Measurements from ENCODE around the gene FRYL.
A peak's percentile ranks its signal among the peaks of the same experiment; 100 is the strongest.

FRYL gene

DNA sequence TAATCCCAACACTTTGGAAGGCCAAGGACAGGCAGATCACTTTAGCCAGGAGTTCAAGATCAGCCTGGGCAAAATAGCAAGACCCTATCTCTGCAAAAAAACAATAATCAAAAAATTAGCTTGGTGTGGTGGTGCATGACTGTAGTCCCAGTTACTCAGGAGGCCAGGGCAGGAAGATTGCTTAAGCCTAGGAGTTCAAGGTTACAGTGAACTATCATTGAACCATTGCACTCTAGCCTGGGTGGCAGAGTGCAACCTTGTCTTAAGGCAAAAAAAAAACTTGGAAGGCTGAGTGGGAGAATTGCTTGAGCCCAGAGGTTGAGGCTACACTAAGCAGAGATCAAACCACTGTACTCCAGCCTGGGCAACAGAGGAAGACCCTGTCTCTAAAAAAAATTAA is 5.2 kb upstream of the FRYL start:
- Histone ChIP-seq H3K9ac (no peak overlapping the region), H3K27me3 (no peaks in the 10 kb centered on the region), H3K4me3 (no peak overlapping the region), H3K4me1 (peaks cover 8% of the 10 kb centered on the region), H3K27ac (no peak overlapping the region), H3K9me3 (no peaks in the 10 kb centered on the region), H3K36me3 (no peaks in the 10 kb centered on the region), H4K20me1 (no peaks in the 10 kb centered on the region), H3K4me2 (no peak overlapping the region)
- no peak for TF ChIP-seq Cebpa-rat (IDR thresholded peaks at IDR 0.05)

DNA sequence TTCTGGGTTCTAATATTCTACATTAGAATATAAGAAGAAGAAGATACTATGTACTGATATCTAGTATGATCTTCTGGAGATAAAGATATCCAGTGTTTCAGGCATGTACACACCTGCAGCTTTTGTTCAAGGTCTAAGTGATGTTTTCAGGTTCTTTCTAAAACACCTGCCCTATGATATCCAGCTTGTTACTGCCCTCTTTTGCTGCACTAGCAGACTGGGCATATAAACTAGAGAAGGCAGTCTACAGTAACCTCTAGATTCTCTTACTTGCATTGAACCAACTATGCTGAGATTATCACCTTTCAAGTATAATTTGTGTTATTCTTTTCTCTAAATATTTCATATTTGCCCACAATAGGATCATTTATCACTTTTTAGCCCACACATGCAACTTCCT is 1.9 kb upstream of the FRYL start:
- Histone ChIP-seq H3K9ac (no peak overlapping the region), H3K4me3 (no peak overlapping the region), H3K36me3 (no peaks in the 10 kb centered on the region), H3K4me1 (peaks cover 21% of the 10 kb centered on the region), H3K9me3 (no peaks in the 10 kb centered on the region), H3K27ac (no peak overlapping the region), H3K4me2 (no peak overlapping the region), H3K27me3 (no peaks in the 10 kb centered on the region), H4K20me1 (peaks cover 28% of the 10 kb centered on the region)
- TF ChIP-seq Cebpa-rat (IDR thresholded peaks at IDR 0.05), result no peak

DNA sequence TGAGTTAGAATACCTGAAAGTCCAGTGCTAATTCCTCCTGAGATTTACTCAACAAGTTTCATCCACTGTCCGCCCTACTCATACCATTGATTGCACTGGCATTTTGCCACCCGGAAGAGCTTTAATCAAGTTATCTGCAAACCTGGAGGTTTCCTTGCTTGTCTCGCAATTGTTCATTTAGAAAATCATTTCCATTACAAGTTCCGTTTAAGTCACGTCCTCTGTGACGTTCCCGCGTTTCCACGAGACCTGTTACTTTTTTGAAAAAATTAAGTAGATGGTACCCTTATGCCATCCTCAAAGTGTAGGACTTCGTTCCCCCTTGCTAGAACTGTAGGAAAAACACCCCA is 761 bp upstream of the FRYL start:
- Histone ChIP-seq H3K4me2 (peak overlapping the region; percentile 76), H3K27ac (peak overlapping the region; percentile 70), H3K9me3 (no peaks in the 10 kb centered on the region), H3K4me1 (peaks cover 32% of the 10 kb centered on the region), H4K20me1 (peaks cover 39% of the 10 kb centered on the region), H3K4me3 (peak overlapping the region; percentile 100), H3K27me3 (no peaks in the 10 kb centered on the region), H3K9ac (peak overlapping the region; percentile 81), H3K36me3 (no peaks in the 10 kb centered on the region)
- TF ChIP-seq Cebpa-rat (IDR thresholded peaks at IDR 0.05), result no peak

DNA sequence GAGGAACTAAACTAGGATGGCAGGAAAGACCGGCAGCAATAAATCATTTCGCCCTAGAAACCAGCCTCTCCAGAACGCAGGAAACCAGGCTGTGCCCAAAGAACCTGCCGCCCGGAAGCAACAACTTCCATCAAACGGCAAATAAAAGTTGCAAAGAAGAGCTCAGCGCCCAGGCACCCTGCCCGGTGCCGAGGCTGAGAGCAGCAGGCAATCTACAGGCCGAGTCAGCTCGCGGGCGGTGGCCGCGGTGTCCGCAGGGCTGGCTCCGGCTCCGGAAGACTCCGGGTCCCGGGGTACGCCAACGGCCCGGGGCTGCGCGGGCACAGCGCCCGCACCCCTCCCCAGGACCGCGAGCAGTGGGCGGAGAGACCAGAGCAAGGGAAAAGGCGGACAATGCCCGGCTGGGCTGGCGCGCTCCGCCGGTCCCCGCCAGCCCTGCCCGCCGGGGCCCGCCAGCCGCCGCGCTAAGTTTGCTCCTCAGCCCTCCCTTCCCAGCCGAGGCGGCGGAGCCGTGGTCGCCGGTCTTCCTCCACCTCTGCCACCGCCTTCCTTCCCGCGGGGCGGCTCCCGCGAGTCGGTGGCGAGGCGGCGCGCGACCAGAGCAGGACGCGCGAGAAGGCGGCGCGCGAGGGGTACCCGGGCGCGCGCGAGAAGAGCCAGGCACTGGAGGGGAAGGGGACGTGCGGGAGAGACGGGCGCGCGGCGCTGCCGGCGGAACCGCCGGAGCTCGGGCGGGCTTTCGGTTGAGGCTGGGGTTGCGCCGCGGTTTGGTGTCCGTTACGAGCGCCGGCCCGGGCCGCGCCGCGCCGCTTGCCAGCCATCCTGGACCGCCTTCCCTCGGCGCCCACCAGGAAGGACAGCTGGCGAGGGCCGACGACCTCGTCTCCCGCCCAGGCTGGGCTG is 733 bp downstream of the FRYL start:
- Histone ChIP-seq H3K27me3 (no peaks in the 10 kb centered on the region), H3K4me1 (peaks cover 47% of the 10 kb centered on the region), H3K27ac (peak overlapping the region; percentile 97), H3K36me3 (no peaks in the 10 kb centered on the region), H4K20me1 (peaks cover 54% of the 10 kb centered on the region), H3K4me3 (peak overlapping the region; percentile 100), H3K9me3 (no peaks in the 10 kb centered on the region), H3K9ac (peak overlapping the region; percentile 97), H3K4me2 (peak overlapping the region; percentile 94)
- no peak for TF ChIP-seq Cebpa-rat (IDR thresholded peaks at IDR 0.05)

DNA sequence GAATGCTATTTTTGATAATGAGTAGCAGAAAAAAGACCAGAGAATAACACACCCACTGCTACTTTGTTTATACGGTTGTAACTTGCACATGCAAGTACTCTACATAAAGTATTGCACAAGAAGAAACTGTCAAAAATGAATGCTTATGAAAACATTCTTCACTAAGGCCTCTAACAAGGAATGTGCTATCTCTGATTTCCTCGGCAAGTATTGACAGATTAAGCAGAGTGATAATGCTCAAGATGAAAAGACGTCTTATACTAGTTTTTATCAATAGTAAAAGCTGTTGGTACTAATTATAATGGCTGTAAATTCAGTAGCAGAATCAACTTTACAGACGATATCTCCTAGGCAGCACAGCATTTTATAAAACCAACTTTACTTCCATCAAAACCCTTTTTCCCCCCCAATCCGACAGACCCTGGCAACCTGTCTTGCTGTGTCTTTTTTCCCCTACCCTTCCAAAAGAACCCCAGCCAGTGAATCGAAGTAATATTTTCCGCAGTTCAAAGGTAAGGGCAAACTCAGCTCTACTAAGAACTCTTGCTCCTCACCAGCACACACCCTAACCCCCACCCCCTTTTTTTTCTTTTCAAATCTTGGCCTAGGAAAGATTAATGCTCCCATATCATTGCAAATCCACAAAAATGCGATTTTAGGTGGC is 1.5 kb downstream of the FRYL start:
- peak; percentile 38; the same call in 1 of the 2 replicates for TF ChIP-seq Cebpa-rat (IDR thresholded peaks at IDR 0.05)
- no peaks in the 10 kb centered on the region for H3K27me3 ChIP-seq
- H3K9ac ChIP-seq, result peak overlapping the region; percentile 97
- H3K36me3 ChIP-seq, result peaks cover 3% of the 10 kb centered on the region
- H3K27ac ChIP-seq, result peak overlapping the region; percentile 97
- H4K20me1 ChIP-seq, result peaks cover 59% of the 10 kb centered on the region
- peak overlapping the region; percentile 94 for H3K4me2 ChIP-seq
- H3K4me1 ChIP-seq, result peaks cover 53% of the 10 kb centered on the region
- peaks cover 2% of the 10 kb centered on the region; the same call in 1 of the 2 replicates for H3K9me3 ChIP-seq
- H3K4me3 ChIP-seq, result peak overlapping the region; percentile 100

DNA sequence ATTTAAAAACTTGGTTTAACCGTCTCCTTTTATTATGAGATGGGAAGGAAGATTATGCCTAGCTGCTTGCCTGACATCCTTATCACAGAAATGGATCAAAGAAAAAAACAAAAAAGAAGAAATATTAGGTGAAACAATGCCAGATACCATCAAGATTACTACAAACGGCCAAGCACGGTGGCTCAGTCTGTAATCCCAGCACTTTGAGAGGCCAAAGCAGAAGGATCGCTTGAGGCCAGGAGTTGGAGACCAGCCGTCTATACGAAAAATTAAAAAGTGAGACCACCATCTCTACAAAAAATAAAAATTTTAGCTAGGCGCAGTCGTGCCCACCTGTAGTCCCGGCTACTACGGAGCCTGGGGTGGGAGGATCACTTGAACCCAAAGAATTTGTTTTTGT is 2.3 kb downstream of the FRYL start:
- Histone ChIP-seq H3K9me3 (peaks cover 4% of the 10 kb centered on the region; the same call in 1 of the 2 replicates), H3K9ac (peak overlapping the region; percentile 97), H3K4me1 (peaks cover 55% of the 10 kb centered on the region), H3K4me3 (peak overlapping the region; percentile 100), H3K27me3 (no peaks in the 10 kb centered on the region), H3K27ac (peak overlapping the region; percentile 97), H3K36me3 (peaks cover 5% of the 10 kb centered on the region), H4K20me1 (peaks cover 64% of the 10 kb centered on the region), H3K4me2 (peak overlapping the region; percentile 94)
- TF ChIP-seq Cebpa-rat (IDR thresholded peaks at IDR 0.05), result no peak

DNA sequence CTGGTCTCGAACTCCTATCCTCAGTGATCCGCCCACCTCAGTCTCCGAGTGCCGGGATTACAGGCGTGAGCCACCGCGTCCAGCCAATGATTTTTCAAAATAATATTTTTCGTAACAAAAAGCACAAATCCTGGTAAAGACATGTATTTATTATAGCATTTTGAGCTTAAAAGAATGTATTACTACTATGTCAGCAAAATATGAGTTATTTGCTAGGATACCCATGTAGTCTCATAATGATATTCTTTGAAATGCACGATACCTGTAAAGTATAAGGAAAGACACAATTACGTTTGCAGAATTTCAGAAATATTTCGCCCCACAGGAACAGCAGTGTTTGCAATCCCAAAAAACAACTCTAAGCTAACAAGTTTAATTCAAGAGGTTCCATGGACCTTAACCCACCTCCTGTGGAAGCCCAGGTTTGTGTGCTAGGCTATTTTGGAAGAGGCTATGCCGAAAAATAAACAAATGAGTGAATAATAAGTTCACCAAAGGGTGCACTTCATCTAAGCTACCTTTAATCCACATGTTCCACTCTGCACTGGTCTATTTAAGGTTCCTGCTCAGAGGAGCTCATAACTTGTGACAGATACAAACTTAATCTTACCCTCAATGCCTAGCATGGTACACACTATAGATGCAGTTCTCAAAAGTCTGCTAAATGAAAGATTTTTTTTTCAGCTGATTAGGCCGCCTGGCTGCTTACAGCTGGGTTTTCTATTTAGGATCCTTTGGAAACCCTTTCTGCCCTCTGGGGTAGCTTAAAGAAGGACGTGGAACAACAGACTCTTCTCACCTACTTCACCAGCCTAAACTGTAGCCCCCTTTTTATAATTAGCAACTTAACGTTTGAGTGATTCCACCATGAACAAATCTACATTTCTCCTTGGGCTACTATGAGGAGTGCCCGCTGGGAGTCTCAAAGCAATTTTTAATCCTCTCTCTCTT is 5.0 kb downstream of the FRYL start:
- Histone ChIP-seq H4K20me1 (peaks cover 71% of the 10 kb centered on the region), H3K27me3 (no peaks in the 10 kb centered on the region), H3K4me3 (peak overlapping the region; percentile 31; the same call in 1 of the 2 replicates), H3K27ac (peak overlapping the region; percentile 62), H3K36me3 (peaks cover 16% of the 10 kb centered on the region), H3K4me1 (peaks cover 47% of the 10 kb centered on the region), H3K4me2 (peak overlapping the region; percentile 94), H3K9me3 (peaks cover 21% of the 10 kb centered on the region), H3K9ac (peak overlapping the region; percentile 76)
- no peak for TF ChIP-seq Cebpa-rat (IDR thresholded peaks at IDR 0.05)

DNA sequence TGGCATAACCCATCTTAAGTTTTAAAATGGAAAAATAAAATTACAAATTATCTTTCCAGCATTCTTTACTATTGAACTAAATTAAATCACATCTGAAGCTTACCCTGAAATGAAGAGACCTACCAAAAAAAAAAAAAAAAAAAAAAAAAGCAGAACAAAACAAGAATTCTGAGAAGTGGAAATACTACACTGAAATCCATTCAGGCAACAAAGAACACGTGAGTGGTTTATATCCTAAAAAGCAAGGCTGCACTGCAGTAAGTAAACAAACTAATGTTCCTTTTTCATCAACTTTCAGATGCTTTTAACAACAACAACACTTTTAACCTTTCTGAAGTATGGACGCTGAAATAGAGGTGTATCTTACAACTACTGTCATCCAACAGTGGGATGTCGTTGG is 7.5 kb downstream of the FRYL start:
- no peak overlapping the region for H3K9ac ChIP-seq
- H3K4me2 ChIP-seq, result no peak overlapping the region

More for the DNA sequence above, 7.5 kb downstream of the FRYL start:
- no peaks in the 10 kb centered on the region for H3K27me3 ChIP-seq
- H4K20me1 ChIP-seq, result peaks cover 68% of the 10 kb centered on the region
- H3K4me3 ChIP-seq, result no peak overlapping the region
- no peak for TF ChIP-seq Cebpa-rat (IDR thresholded peaks at IDR 0.05)
- H3K27ac ChIP-seq, result no peak overlapping the region
- H3K36me3 ChIP-seq, result peaks cover 39% of the 10 kb centered on the region
- peaks cover 44% of the 10 kb centered on the region for H3K9me3 ChIP-seq
- H3K4me1 ChIP-seq, result peaks cover 40% of the 10 kb centered on the region
